OCI-LY3 (cell line): ENCODE results near the gene APOM.

Experiments used
- H2AFZ ChIP-seq: fragments of 200-600, 300-600 bp; shearing (Covaris generic); 2 replicates; pipeline ENCODE4 v1.6.0; 2014; ENCODE audit warnings: antibody characterized with exemption, low read depth, low read length
- H3K27ac ChIP-seq: fragments of 200-600, 300-600 bp; sonication (generic); 2 replicates; pipeline ENCODE4 v1.5.1; 2014; ENCODE audit warnings: mild to moderate bottlenecking, low read length, moderate library complexity, mixed read lengths
- H3K27me3 ChIP-seq: fragments of 200-600, 300-600 bp; sonication (generic); 2 replicates; pipeline ENCODE4 v1.6.1; 2014; ENCODE audit warnings: low read depth, low read length, mixed read lengths
- H3K36me3 ChIP-seq: fragments of 200-600, 300-600 bp; sonication (generic); replicated peaks from 2 replicates; pipeline ENCODE3; 2014; ENCODE audit warnings: low read depth, low read length, mixed read lengths
- H3K4me1 ChIP-seq: fragments of 300-600, 200-600 bp; sonication (generic); 2 replicates; pipeline ENCODE4 v1.6.1; 2014; ENCODE audit warnings: low read length, mixed read lengths
- H3K4me2 ChIP-seq: fragments of 200-600, 300-600 bp; sonication (generic); 2 replicates; pipeline ENCODE4 v1.6.1; 2014; ENCODE audit warnings: low read length, mixed read lengths
- H3K4me3 ChIP-seq: fragments of 300-600, 200-600 bp; sonication (generic); 2 replicates; pipeline ENCODE4 v1.5.1; 2014; ENCODE audit warnings: antibody characterized with exemption, mild to moderate bottlenecking, low read length, moderate library complexity
- H3K79me2 ChIP-seq: fragments of 300-600, 200-600 bp; shearing (Covaris generic); 2 replicates; pipeline ENCODE4 v1.6.1; 2014; ENCODE audit warnings: mild to moderate bottlenecking, low read length, mixed read lengths
- H3K9ac ChIP-seq: fragments of 300-600, 200-600 bp; shearing (Covaris generic); 2 replicates; pipeline ENCODE4 v1.6.0; 2014; ENCODE audit warnings: mild to moderate bottlenecking, low read length, moderate library complexity
- H3K9me3 ChIP-seq: fragments of 200-600, 300-600 bp; shearing (Covaris generic); 2 replicates; pipeline ENCODE4 v1.6.1; 2014; ENCODE audit warnings: low read length, mixed read lengths; ENCODE audit not compliant: insufficient read depth
- H4K20me1 ChIP-seq: fragments of 200-600, 300-600 bp; sonication (generic); 2 replicates; pipeline ENCODE4 v1.6.1; 2016; ENCODE audit warnings: low read length, mixed read lengths; ENCODE audit not compliant: insufficient read depth
- CTCF ChIP-seq: fragments of 200-600, 300-600 bp; sonication (generic); IDR thresholded peaks from 2 replicates; pipeline ENCODE4 v1.5.1; 2014; ENCODE audit warnings: antibody characterized with exemption, low read length, low read depth
- EZH2phosphoT487 ChIP-seq: fragments of 200-600 bp; shearing (Covaris generic); IDR thresholded peaks from 2 replicates; pipeline ENCODE4 v1.6.1; 2018; ENCODE audit warnings: antibody characterized with exemption, mixed run types, low read depth

APOM gene

GRCh38 chr6:31655349-31656237 lies at the start of gene APOM:
Gene APOM, plus strand, starts transcription at chr6:31655894. Its CDS starts 73 bp downstream, at chr6:31655967.
- Histone ChIP-seq H3K27ac (no peak within 1 kb of the TSS), H3K4me2 (no peak within 1 kb of the TSS), H2AFZ (no peak within 1 kb of the TSS), H4K20me1 (peaks cover 2% of the 10 kb centered on the region; the same call in 1 of the 2 replicates), H3K79me2 (peaks cover 40% of the 10 kb centered on the region), H3K4me1 (peaks cover 17% of the 10 kb centered on the region), H3K9me3 (no peaks in the 10 kb centered on the region), H3K4me3 (no peak within 1 kb of the TSS), H3K9ac (no peak within 1 kb of the TSS), H3K36me3 (no peaks in the 10 kb centered on the region), H3K27me3 (no peaks in the 10 kb centered on the region)
- TF ChIP-seq EZH2phosphoT487: no peak
- no peak for TF ChIP-seq CTCF

GRCh38 chr6:31607317-31607716 lies 48.4 kb upstream of the APOM start:
- Histone ChIP-seq H4K20me1 (no peaks in the 10 kb centered on the region), H3K4me2 (no peak overlapping the region), H3K4me1 (no peaks in the 10 kb centered on the region), H3K36me3 (no peaks in the 10 kb centered on the region), H3K27me3 (no peaks in the 10 kb centered on the region), H3K4me3 (no peak overlapping the region), H3K9me3 (no peaks in the 10 kb centered on the region), H3K9ac (no peak overlapping the region), H3K27ac (no peak overlapping the region), H2AFZ (no peak overlapping the region), H3K79me2 (no peaks in the 10 kb centered on the region)
- no peak for TF ChIP-seq EZH2phosphoT487
- TF ChIP-seq CTCF: no peak

- Histone ChIP-seq H3K27ac (no peak overlapping the region), H3K9me3 (no peaks in the 10 kb centered on the region), H3K27me3 (no peaks in the 10 kb centered on the region), H3K4me2 (no peak overlapping the region), H3K4me1 (peaks cover 8% of the 10 kb centered on the region), H3K4me3 (no peak overlapping the region), H3K79me2 (no peaks in the 10 kb centered on the region), H3K9ac (no peak overlapping the region), H3K36me3 (no peaks in the 10 kb centered on the region), H4K20me1 (no peaks in the 10 kb centered on the region), H2AFZ (no peak overlapping the region)
- TF ChIP-seq CTCF (no peak), EZH2phosphoT487 (no peak)
Measured at GRCh38 chr6:31609519-31610406, 45.9 kb upstream of the APOM start.

- Histone ChIP-seq H3K79me2 (no peaks in the 10 kb centered on the region), H3K36me3 (no peaks in the 10 kb centered on the region), H2AFZ (no peak overlapping the region), H3K27me3 (no peaks in the 10 kb centered on the region), H4K20me1 (no peaks in the 10 kb centered on the region), H3K4me3 (no peak overlapping the region), H3K9me3 (no peaks in the 10 kb centered on the region), H3K9ac (no peak overlapping the region), H3K27ac (no peak overlapping the region), H3K4me2 (no peak overlapping the region), H3K4me1 (peaks cover 15% of the 10 kb centered on the region)
- TF ChIP-seq EZH2phosphoT487 (no peak), CTCF (no peak)
Measured at GRCh38 chr6:31610968-31611367, 44.7 kb upstream of the APOM start.
